Glutamatergic neuron (in vitro differentiated cells): ENCODE measurements around the gene NEDD1. TPM values are rescaled to one million over a fixed set of nuclear protein-coding genes. Genes with fewer than 3 reads are reported as not detected.
A peak's percentile ranks its signal among the peaks of the same experiment; 100 is the strongest.

Experiments
- DNase-seq: peaks from one replicate; pipeline ENCODE4 v3.0.0; 2022
- H3K27ac Mint-ChIP-seq: one replicate; pipeline ENCODE4 v1.8.0; 2020; ENCODE audit warnings: mild to moderate bottlenecking, mixed read lengths, inconsistent platforms; ENCODE audit not compliant: unreplicated experiment
- H3K27me3 Mint-ChIP-seq: one replicate; pipeline ENCODE4 v1.8.0; 2020; ENCODE audit warnings: mild to moderate bottlenecking, moderate library complexity, mixed read lengths, inconsistent platforms; ENCODE audit not compliant: unreplicated experiment
- H3K36me3 Mint-ChIP-seq: one replicate; pipeline ENCODE4 v1.8.0; 2020; ENCODE audit warnings: mild to moderate bottlenecking, mixed read lengths, inconsistent platforms; ENCODE audit not compliant: unreplicated experiment
- H3K4me1 Mint-ChIP-seq: one replicate; pipeline ENCODE4 v1.8.0; 2020; ENCODE audit warnings: mild to moderate bottlenecking, low read depth, mixed read lengths, inconsistent platforms; ENCODE audit not compliant: unreplicated experiment
- H3K4me3 Mint-ChIP-seq: one replicate; pipeline ENCODE4 v1.8.0; 2020; ENCODE audit warnings: mild to moderate bottlenecking, mixed read lengths, inconsistent platforms; ENCODE audit not compliant: unreplicated experiment
- H3K9me3 Mint-ChIP-seq: one replicate; pipeline ENCODE4 v1.8.0; 2020; ENCODE audit warnings: mild to moderate bottlenecking, moderate library complexity, mixed read lengths, inconsistent platforms; ENCODE audit not compliant: unreplicated experiment
- CTCF ChIP-seq: fragments of 200-600 bp; sonication (generic); IDR thresholded peaks from one replicate; pipeline ENCODE4 v1.5.0; 2021; ENCODE audit not compliant: partially characterized antibody, unreplicated experiment
- long read RNA-seq: library from polyadenylated mRNA; unstranded; transcript quantifications from one replicate; pipeline ENCODE4 v2.0.0, GENCODE V29; 2020; ENCODE audit not compliant: unreplicated experiment
- total RNA-seq: library from RNA; stranded (reverse); fragmentation: NEBNext Ultra II Directional; extraction: Animal tissue kit (Norgen Biotek cat#: 25700); gene quantifications from one replicate; pipeline ENCODE4 v1.2.1, GENCODE V29; 2021; ENCODE audit not compliant: unreplicated experiment

Gene NEDD1
- 11.4 TPM for total RNA-seq
- long read RNA-seq, partial matches to known transcripts, result 2 of 4 reads
- long read RNA-seq, other reads (novel, unspliced or antisense), result 2 of 4 reads

GRCh38 chr12:96906849-96907670 is at the start of gene NEDD1:
Gene NEDD1, plus strand, starts transcription at chr12:96907257. Its CDS starts 2,503 bp downstream, at chr12:96909760.
- Mint-ChIP-seq H3K9me3 (no peaks in the 10 kb centered on the region), H3K27me3 (peaks cover 2% of the 10 kb centered on the region), H3K27ac (peak within 1 kb of the TSS; percentile 77), H3K36me3 (no peaks in the 10 kb centered on the region), H3K4me3 (peak within 1 kb of the TSS; percentile 92), H3K4me1 (peaks cover 8% of the 10 kb centered on the region)
- TF ChIP-seq CTCF, result no peak
- DNase-seq, result peak; percentile 89

GRCh38 chr12:96858162-96858561 is 48.9 kb upstream of the NEDD1 start:
- no peak for DNase-seq
- Mint-ChIP-seq H3K27me3 (peaks cover 2% of the 10 kb centered on the region), H3K36me3 (peaks cover 8% of the 10 kb centered on the region), H3K4me1 (no peaks in the 10 kb centered on the region), H3K4me3 (no peak overlapping the region), H3K9me3 (peaks cover 2% of the 10 kb centered on the region), H3K27ac (no peak overlapping the region)
- TF ChIP-seq CTCF, result no peak

GRCh38 chr12:96861656-96862055 is 45.4 kb upstream of the NEDD1 start:
- Mint-ChIP-seq H3K27ac (no peak overlapping the region), H3K4me3 (no peak overlapping the region), H3K4me1 (no peaks in the 10 kb centered on the region), H3K27me3 (peaks cover 2% of the 10 kb centered on the region), H3K9me3 (peaks cover 2% of the 10 kb centered on the region), H3K36me3 (peaks cover 8% of the 10 kb centered on the region)
- no peak for DNase-seq
- no peak for TF ChIP-seq CTCF

- no peak for DNase-seq
- Mint-ChIP-seq H3K27me3 (peaks cover 2% of the 10 kb centered on the region), H3K4me3 (no peak overlapping the region), H3K27ac (no peak overlapping the region), H3K36me3 (peaks cover 5% of the 10 kb centered on the region), H3K4me1 (no peaks in the 10 kb centered on the region), H3K9me3 (peaks cover 2% of the 10 kb centered on the region)
- no peak for TF ChIP-seq CTCF
Observed at GRCh38 chr12:96862326-96862725, 44.7 kb upstream of the NEDD1 start.

- no peak for DNase-seq
- peaks cover 2% of the 10 kb centered on the region for H3K27me3 Mint-ChIP-seq
- H3K27ac Mint-ChIP-seq, result no peak overlapping the region
- H3K9me3 Mint-ChIP-seq, result no peaks in the 10 kb centered on the region
- H3K36me3 Mint-ChIP-seq, result no peaks in the 10 kb centered on the region
- H3K4me1 Mint-ChIP-seq, result no peaks in the 10 kb centered on the region
- no peak overlapping the region for H3K4me3 Mint-ChIP-seq
- no peak for TF ChIP-seq CTCF
Observed at GRCh38 chr12:96864335-96864734, 42.7 kb upstream of the NEDD1 start.
